ENCODE data around the gene FSD2. TPM values are rescaled to one million over a fixed set of nuclear protein-coding genes. Genes with fewer than 3 reads are reported as not detected.
A peak's percentile ranks its signal among the peaks of the same experiment; 100 is the strongest.

The FSD2 gene
- total RNA-seq, 1 experiment from 2014 or later = not detected

- Histone ChIP-seq H3K36me3 (ENCODE audit: insufficient read depth, low read length, poor library complexity, severe bottlenecking) (no peaks in the 10 kb centered on the region), H3K27me3 (replicated peaks; ENCODE audit: insufficient read depth, low read depth, low read length, poor library complexity) (no peaks in the 10 kb centered on the region), H3K4me3 (ENCODE audit: low read depth, low read length, poor library complexity, severe bottlenecking) (no peak overlapping the region), H3K4me1 (ENCODE audit: insufficient read depth, low read length, poor library complexity, severe bottlenecking) (peaks cover 18% of the 10 kb centered on the region), H3K9me3 (ENCODE audit: low read depth, low read length, poor library complexity, severe bottlenecking) (no peaks in the 10 kb centered on the region), H3K27ac (ENCODE audit: low read depth, low read length, poor library complexity, severe bottlenecking) (no peak overlapping the region)
- POLR2A ChIA-PET (ENCODE audit: low non-redundant PET) = no interaction called here
- intact Hi-C loops (cut with micrococcal nuclease; ENCODE audit: unreplicated experiment) = loop anchor here (1.0 to 5.0 kb wide), 2 partner anchors 137 to 150 kb away; partner anchors contain the start of gene RAMAC
- CTCF ChIA-PET = interaction anchor here (0.6 to 1.0 kb wide), 3 partner anchors 26 to 270 kb away, joined by 4 to 6 read pairs (median 5); no protein-coding TSS in a partner anchor
- no peak for TF ChIP-seq EZH2 (IDR thresholded peaks at IDR 0.05; ENCODE audit: borderline replicate concordance, low read depth, low read length, poor library complexity, severe bottlenecking)
- TF ChIP-seq, protein P1, sequence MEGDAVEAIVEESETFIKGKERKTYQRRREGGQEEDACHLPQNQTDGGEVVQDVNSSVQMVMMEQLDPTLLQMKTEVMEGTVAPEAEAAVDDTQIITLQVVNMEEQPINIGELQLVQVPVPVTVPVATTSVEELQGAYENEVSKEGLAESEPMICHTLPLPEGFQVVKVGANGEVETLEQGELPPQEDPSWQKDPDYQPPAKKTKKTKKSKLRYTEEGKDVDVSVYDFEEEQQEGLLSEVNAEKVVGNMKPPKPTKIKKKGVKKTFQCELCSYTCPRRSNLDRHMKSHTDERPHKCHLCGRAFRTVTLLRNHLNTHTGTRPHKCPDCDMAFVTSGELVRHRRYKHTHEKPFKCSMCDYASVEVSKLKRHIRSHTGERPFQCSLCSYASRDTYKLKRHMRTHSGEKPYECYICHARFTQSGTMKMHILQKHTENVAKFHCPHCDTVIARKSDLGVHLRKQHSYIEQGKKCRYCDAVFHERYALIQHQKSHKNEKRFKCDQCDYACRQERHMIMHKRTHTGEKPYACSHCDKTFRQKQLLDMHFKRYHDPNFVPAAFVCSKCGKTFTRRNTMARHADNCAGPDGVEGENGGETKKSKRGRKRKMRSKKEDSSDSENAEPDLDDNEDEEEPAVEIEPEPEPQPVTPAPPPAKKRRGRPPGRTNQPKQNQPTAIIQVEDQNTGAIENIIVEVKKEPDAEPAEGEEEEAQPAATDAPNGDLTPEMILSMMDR (conservative IDR thresholded peaks at IDR 0.05; ENCODE audit: low read depth, low read length) = peak; percentile 82
- no TSS peak for BruUV-seq (replicated peaks)
- peak; percentile 85 for DNase-seq (ENCODE audit: low spot score)
Observed at GRCh38 chr15:82849556-82850512, 44.0 kb upstream of the FSD2 start.

DNA sequence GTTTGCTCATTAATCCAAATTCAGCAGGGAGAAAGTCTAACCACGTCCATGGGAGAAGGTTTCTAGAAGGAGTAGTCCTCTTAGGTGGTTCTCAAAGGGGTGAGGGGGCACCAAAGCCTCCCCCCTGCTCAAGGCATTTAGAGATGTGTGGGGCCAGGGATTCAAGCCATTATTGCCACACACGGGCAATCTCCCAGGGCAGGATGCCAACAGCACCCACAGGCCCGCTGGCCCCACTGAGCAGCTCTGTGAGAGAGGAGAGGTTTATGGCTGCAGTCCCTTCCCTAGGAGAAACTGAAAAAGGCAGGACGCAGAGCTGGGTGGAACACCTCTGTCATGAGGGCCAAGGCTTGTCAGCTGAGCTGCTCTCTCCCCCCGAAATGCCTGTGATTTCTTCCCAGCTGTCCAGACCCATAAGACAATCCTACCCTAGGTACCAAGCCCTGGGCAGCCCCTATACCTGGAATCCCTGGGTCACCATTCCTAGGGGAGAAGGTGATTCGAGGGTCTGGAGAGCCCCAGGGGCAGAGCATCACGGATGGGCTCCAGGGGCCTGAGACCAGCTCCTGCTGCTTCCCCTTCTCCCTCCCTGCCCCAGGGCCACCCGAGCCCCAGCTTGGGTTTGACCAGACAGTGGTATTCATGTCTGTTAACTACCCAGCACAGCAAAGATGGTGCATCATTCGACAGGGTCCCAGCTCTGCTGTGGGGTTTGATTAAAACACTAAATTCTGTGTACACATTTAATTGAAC is 42.5 kb upstream of the FSD2 start:
- ChIA-PET POLR2A (ENCODE audit: low non-redundant PET) (no interaction called here), CTCF (interaction anchor here (1.0 kb wide), 1 partner anchor 25 kb away, joined by 5 read pairs; no protein-coding TSS in a partner anchor)
- Histone ChIP-seq H3K4me1 (ENCODE audit: insufficient read depth, low read length, poor library complexity, severe bottlenecking) (peaks cover 17% of the 10 kb centered on the region), H3K27ac (ENCODE audit: low read depth, low read length, poor library complexity, severe bottlenecking) (no peak overlapping the region), H3K27me3 (replicated peaks; ENCODE audit: insufficient read depth, low read depth, low read length, poor library complexity) (no peaks in the 10 kb centered on the region), H3K36me3 (ENCODE audit: insufficient read depth, low read length, poor library complexity, severe bottlenecking) (no peaks in the 10 kb centered on the region), H3K9me3 (ENCODE audit: low read depth, low read length, poor library complexity, severe bottlenecking) (no peaks in the 10 kb centered on the region), H3K4me3 (ENCODE audit: low read depth, low read length, poor library complexity, severe bottlenecking) (no peak overlapping the region)
- no TSS peak for BruUV-seq (replicated peaks)
- intact Hi-C loops (cut with micrococcal nuclease; ENCODE audit: unreplicated experiment) = no loop called here
- no peak for DNase-seq (ENCODE audit: low spot score)
- TF ChIP-seq, protein P1 (conservative IDR thresholded peaks at IDR 0.05; ENCODE audit: low read depth, low read length) = no peak
- TF ChIP-seq EZH2 (IDR thresholded peaks at IDR 0.05; ENCODE audit: borderline replicate concordance, low read depth, low read length, poor library complexity, severe bottlenecking) = no peak

DNA sequence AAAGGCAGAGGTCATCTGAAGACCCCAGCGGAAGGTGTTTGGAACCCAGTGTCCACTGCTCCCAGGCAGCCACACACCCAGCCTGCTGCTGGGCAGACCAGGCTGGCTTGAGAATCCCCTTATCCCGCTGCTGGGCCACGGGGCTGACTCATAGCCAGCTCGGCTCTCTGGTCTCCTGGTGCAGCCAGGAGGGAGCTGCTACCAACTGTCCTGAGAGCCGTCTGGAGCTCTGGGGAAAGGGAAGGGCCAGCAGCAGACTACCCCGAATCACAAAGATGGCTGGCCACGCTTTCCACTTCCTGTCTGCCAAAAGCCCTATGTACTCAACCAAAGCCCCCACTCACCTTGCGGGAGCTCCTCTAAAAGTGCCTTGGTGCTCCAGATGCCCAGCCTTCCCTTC is 41.8 kb upstream of the FSD2 start:
- Histone ChIP-seq H3K9me3 (ENCODE audit: low read depth, low read length, poor library complexity, severe bottlenecking) (no peaks in the 10 kb centered on the region), H3K4me3 (ENCODE audit: low read depth, low read length, poor library complexity, severe bottlenecking) (no peak overlapping the region), H3K27me3 (replicated peaks; ENCODE audit: insufficient read depth, low read depth, low read length, poor library complexity) (no peaks in the 10 kb centered on the region), H3K4me1 (ENCODE audit: insufficient read depth, low read length, poor library complexity, severe bottlenecking) (peaks cover 10% of the 10 kb centered on the region), H3K36me3 (ENCODE audit: insufficient read depth, low read length, poor library complexity, severe bottlenecking) (no peaks in the 10 kb centered on the region), H3K27ac (ENCODE audit: low read depth, low read length, poor library complexity, severe bottlenecking) (no peak overlapping the region)
- POLR2A ChIA-PET (ENCODE audit: low non-redundant PET) = interaction anchor here (0.6 kb wide), 1 partner anchor 13 kb away, joined by 3 read pairs; no protein-coding TSS in a partner anchor
- BruUV-seq (replicated peaks) = no TSS peak
- DNase-seq (ENCODE audit: low spot score) = no peak
- intact Hi-C loops (cut with micrococcal nuclease; ENCODE audit: unreplicated experiment) = no loop called here
- CTCF ChIA-PET = no interaction called here
- TF ChIP-seq EZH2 (IDR thresholded peaks at IDR 0.05; ENCODE audit: borderline replicate concordance, low read depth, low read length, poor library complexity, severe bottlenecking) = no peak
- TF ChIP-seq, protein P1 (conservative IDR thresholded peaks at IDR 0.05; ENCODE audit: low read depth, low read length) = no peak
